GM12878 (cell line): ENCODE results near the gene NPRL2. TPM values are rescaled to one million over a fixed set of nuclear protein-coding genes. Genes with fewer than 3 reads are reported as not detected.

Source experiments
- CBFB ChIP-seq: IDR thresholded peaks from 2 replicates; pipeline ENCODE4 v1.6.1; 2016; ENCODE audit warnings: antibody characterized with exemption, low read depth
- FOS ChIP-seq: IDR thresholded peaks from 3 replicates; pipeline ENCODE4 v1.6.1; 2011; ENCODE audit warnings: borderline replicate concordance; ENCODE audit not compliant: insufficient read length; ENCODE audit errors: extremely low read depth
- GABPA ChIP-seq: IDR thresholded peaks from 2 replicates; pipeline ENCODE4 v1.6.1; 2014; ENCODE audit warnings: antibody characterized with exemption, low read depth, mild to moderate bottlenecking, inconsistent platforms
- IKZF1 ChIP-seq: fragments of 450-650 bp; conservative IDR thresholded peaks from 2 replicates; pipeline ENCODE4 v1.6.1; 2017; ENCODE audit warnings: antibody characterized with exemption, mild to moderate bottlenecking
- JUND ChIP-seq: IDR thresholded peaks from 2 replicates; pipeline ENCODE4 v1.6.1; 2012; ENCODE audit warnings: low read depth, mild to moderate bottlenecking, low read length, improper control_type of control experiment, moderate library complexity
- MAX ChIP-seq: IDR thresholded peaks from 2 replicates; pipeline ENCODE4 v1.6.1; 2012; ENCODE audit warnings: low read depth, low read length, improper control_type of control experiment
- MEF2B ChIP-seq: fragments of 450-650 bp; IDR thresholded peaks from 2 replicates; pipeline ENCODE4 v1.6.1; 2018; ENCODE audit warnings: mild to moderate bottlenecking, moderate library complexity; ENCODE audit not compliant: partially characterized antibody, poor library complexity, severe bottlenecking
- MXI1 ChIP-seq: fragments of 150-350 bp; IDR thresholded peaks from 2 replicates; pipeline ENCODE4 v1.6.1; 2011; ENCODE audit warnings: low read depth, mild to moderate bottlenecking, inconsistent platforms, low read length, improper control_type of control experiment
- NFIC ChIP-seq: IDR thresholded peaks from 2 replicates; pipeline ENCODE4 v1.6.1; 2012; ENCODE audit warnings: low read depth, mild to moderate bottlenecking, inconsistent platforms, low read length, moderate library complexity
- NR2C1 ChIP-seq: fragments of 450-650 bp; IDR thresholded peaks from 2 replicates; pipeline ENCODE4 v1.6.1; 2017; ENCODE audit warnings: antibody characterized with exemption, mild to moderate bottlenecking, moderate library complexity
- PBX3 ChIP-seq: IDR thresholded peaks from 2 replicates; pipeline ENCODE4 v1.6.1; 2011; ENCODE audit warnings: mild to moderate bottlenecking, low read depth, low read length, moderate library complexity; ENCODE audit not compliant: insufficient replicate concordance
- SKIL ChIP-seq: fragments of 450-650 bp; IDR thresholded peaks from 2 replicates; pipeline ENCODE4 v1.6.1; 2017; ENCODE audit warnings: mild to moderate bottlenecking, low read depth, inconsistent platforms; ENCODE audit not compliant: poor library complexity, severe bottlenecking
- SUPT20H ChIP-seq: IDR thresholded peaks from 2 replicates; pipeline ENCODE4 v1.6.1; 2011; ENCODE audit warnings: low read depth, mild to moderate bottlenecking, low read length, moderate library complexity, borderline replicate concordance; ENCODE audit not compliant: control insufficient read depth
- TARDBP ChIP-seq: IDR thresholded peaks from 2 replicates; pipeline ENCODE4 v1.6.1; 2016; ENCODE audit warnings: borderline replicate concordance
- TCF7 ChIP-seq: IDR thresholded peaks from 2 replicates; pipeline ENCODE4 v1.6.1; 2014; ENCODE audit warnings: antibody characterized with exemption, borderline replicate concordance
- ZNF207 ChIP-seq: fragments of 450-650 bp; IDR thresholded peaks from 2 replicates; pipeline ENCODE4 v1.6.1; 2014; ENCODE audit warnings: antibody characterized with exemption, mild to moderate bottlenecking, borderline replicate concordance
- ZNF687 ChIP-seq: fragments of 450-650 bp; IDR thresholded peaks from 2 replicates; pipeline ENCODE4 v1.6.1; 2017; ENCODE audit warnings: mild to moderate bottlenecking, moderate library complexity
- polyA plus RNA-seq, 11 experiments: library from polyadenylated mRNA; depleted of rRNA in 4 of 11; unstranded in 6 of 11; stranded (reverse) in 5 of 11; fragments of >200 nt; fragmentation: Nextera tagmentation in 4 of 11; fragmentation: Illumina TruSeq in 1 of 11; extraction: Ambion mirVana in 4 of 11; extraction: Trizol in 1 of 11; gene quantifications; 1 replicate in 1 of 11; 2 replicates in 10 of 11; pipeline versions ENCODE4 v1.2.1 to v1.2.3, GENCODE V29; 2011 to 2016; ENCODE audit warnings: inconsistent platforms in 2 of 11, missing spikeins in 2 of 11, low read depth in 1 of 11
- total RNA-seq, 4 experiments: library from RNA; depleted of rRNA in 3 of 4; stranded (reverse); fragments of >200 nt in 3 of 4; fragmentation: Illumina TruSeq in 1 of 4; extraction: Trizol in 1 of 4; gene quantifications; 2 replicates each; pipeline versions ENCODE4 v1.2.1 to v1.2.3, GENCODE V29; 2013 to 2021
- TF ChIP-seq, protein P1 (sequence below): fragments of 450-650 bp; IDR thresholded peaks from 2 replicates; pipeline ENCODE4 v1.6.1; 2018; ENCODE audit warnings: mild to moderate bottlenecking, low read depth, moderate library complexity; ENCODE audit not compliant: partially characterized antibody

NPRL2 gene
- total and polyA plus RNA-seq, 10 of the 15 experiments (the other 5 are each of a cell fraction or from before 2014, with no cell fraction given) = 17.8 to 54.2 (median 32.9) TPM

GRCh38 chr3:50350527-50351322 lies at the start of gene NPRL2, which contains the start of gene CYB561D2 (continued):
- TF ChIP-seq GABPA (peak; percentile 89), IKZF1 (peak; percentile 100), FOS (no peak), MXI1 (peak; percentile 72), JUND (no peak), MEF2B (no peak), TARDBP (peak; percentile 98), CBFB (0 out of 2 replicates have a peak, but pooled peaks have one; percentile 24), MAX (peak; percentile 96), SUPT20H (no peak), ZNF207 (no peak; the same call in 1 of the 2 replicates), TCF7 (no peak), ZNF687 (peak; percentile 99), SKIL (no peak), PBX3 (peak; percentile 47), NR2C1 (peak; percentile 94), NFIC (no peak)
- TF ChIP-seq, protein P1, sequence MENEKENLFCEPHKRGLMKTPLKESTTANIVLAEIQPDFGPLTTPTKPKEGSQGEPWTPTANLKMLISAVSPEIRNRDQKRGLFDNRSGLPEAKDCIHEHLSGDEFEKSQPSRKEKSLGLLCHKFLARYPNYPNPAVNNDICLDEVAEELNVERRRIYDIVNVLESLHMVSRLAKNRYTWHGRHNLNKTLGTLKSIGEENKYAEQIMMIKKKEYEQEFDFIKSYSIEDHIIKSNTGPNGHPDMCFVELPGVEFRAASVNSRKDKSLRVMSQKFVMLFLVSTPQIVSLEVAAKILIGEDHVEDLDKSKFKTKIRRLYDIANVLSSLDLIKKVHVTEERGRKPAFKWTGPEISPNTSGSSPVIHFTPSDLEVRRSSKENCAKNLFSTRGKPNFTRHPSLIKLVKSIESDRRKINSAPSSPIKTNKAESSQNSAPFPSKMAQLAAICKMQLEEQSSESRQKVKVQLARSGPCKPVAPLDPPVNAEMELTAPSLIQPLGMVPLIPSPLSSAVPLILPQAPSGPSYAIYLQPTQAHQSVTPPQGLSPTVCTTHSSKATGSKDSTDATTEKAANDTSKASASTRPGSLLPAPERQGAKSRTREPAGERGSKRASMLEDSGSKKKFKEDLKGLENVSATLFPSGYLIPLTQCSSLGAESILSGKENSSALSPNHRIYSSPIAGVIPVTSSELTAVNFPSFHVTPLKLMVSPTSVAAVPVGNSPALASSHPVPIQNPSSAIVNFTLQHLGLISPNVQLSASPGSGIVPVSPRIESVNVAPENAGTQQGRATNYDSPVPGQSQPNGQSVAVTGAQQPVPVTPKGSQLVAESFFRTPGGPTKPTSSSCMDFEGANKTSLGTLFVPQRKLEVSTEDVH = peak; percentile 76
